ENCODE results near the gene OPN1SW. TPM values are rescaled to one million over a fixed set of nuclear protein-coding genes. Genes with fewer than 3 reads are reported as not detected.
A peak's percentile ranks its signal among the peaks of the same experiment; 100 is the strongest.

OPN1SW gene
- total and polyA plus RNA-seq, 3 donors from 2014 or later: not detected

- no peak overlapping the region for H3K27ac ChIP-seq
- no peak for DNase-seq
- no peaks in the 10 kb centered on the region for H3K9me3 ChIP-seq
- 79 to 84% methylated on average over 6 of the region's 6 CpGs for WGBS, 2 donors
- no peaks in the 10 kb centered on the region for H3K27me3 ChIP-seq
- peaks cover 5% of the 10 kb centered on the region for H3K4me1 ChIP-seq
- TF ChIP-seq POLR2A (IDR thresholded peaks at IDR 0.05): no peak
- no peaks in the 10 kb centered on the region for H3K36me3 ChIP-seq (ENCODE audit: low read depth, missing control alignments)
- intact Hi-C loops (cut with DNase I; ENCODE audit: low total_unique reads): no loop called here
- H3K4me3 ChIP-seq: no peak overlapping the region
These were observed 38.9 kb upstream of the OPN1SW start for GRCh38 chr7:128814499-128814898.

GRCh38 chr7:128812514-128813168, 37.0 kb upstream of the OPN1SW start:
- no peaks in the 10 kb centered on the region for H3K27me3 ChIP-seq
- intact Hi-C loops (cut with DNase I; ENCODE audit: low total_unique reads): no loop called here
- H3K36me3 ChIP-seq (ENCODE audit: low read depth, missing control alignments): no peaks in the 10 kb centered on the region
- no peak overlapping the region for H3K27ac ChIP-seq
- TF ChIP-seq POLR2A (IDR thresholded peaks at IDR 0.05) (no peak), CTCF (IDR thresholded peaks at IDR 0.05) (no peak)
- 51 to 61% methylated on average over 10 to 11 of the region's 11 CpGs for WGBS, 2 donors
- no peaks in the 10 kb centered on the region for H3K9me3 ChIP-seq
- H3K4me1 ChIP-seq: peaks cover 5% of the 10 kb centered on the region
- peak; percentile 57 for DNase-seq
- no peak overlapping the region for H3K4me3 ChIP-seq

DNA sequence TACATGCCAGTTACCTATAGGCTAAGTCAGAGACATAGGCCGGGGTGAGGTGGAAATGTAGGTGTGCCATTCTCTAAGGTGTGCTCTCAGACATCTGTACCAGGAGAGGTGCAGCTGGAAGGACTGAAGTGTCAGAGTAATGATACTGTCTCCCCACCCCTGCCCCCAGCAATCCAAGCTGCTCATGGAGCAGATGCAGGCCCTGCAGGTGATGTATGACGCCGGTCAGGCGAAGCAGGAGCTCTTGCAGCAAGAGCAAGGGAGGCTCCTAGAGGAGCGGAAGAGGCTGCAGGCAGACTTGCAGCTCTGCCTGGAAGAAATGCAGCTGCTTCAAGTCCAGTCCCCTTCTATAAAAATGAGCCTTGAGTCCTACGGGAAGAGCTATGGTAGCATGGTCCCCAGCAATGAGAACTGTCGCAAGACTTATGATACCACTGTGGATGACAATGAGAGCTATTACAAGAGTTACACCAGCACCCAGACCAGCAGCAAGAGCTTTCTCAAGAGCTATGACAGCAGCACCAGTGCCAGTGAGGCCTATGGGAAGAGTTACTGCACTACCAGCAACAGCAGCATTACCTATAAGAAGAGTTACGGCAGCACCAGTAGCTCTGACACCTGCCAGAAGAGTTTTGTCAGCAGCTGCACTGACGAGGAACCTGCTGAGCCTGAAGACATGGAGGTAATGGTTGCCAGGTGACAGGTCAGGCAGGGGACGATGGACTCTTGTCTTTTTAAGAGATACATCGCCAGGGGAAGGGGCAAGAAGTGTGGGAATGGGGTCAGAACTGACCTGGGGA, 36.2 kb upstream of the OPN1SW start:
- Histone ChIP-seq H3K27ac (no peak overlapping the region), H3K4me3 (no peak overlapping the region), H3K36me3 (ENCODE audit: low read depth, missing control alignments) (no peaks in the 10 kb centered on the region), H3K27me3 (no peaks in the 10 kb centered on the region), H3K4me1 (peaks cover 5% of the 10 kb centered on the region), H3K9me3 (no peaks in the 10 kb centered on the region)
- WGBS, 2 donors: 95 to 98% methylated on average over 11 of the region's 11 CpGs
- DNase-seq: no peak
- TF ChIP-seq POLR2A (IDR thresholded peaks at IDR 0.05) (no peak), CTCF (IDR thresholded peaks at IDR 0.05) (no peak)
- intact Hi-C loops (cut with DNase I; ENCODE audit: low total_unique reads): no loop called here

GRCh38 chr7:128810997-128811396, 35.4 kb upstream of the OPN1SW start:
- no peak overlapping the region for H3K27ac ChIP-seq
- no peak overlapping the region for H3K4me3 ChIP-seq
- no peaks in the 10 kb centered on the region for H3K36me3 ChIP-seq (ENCODE audit: low read depth, missing control alignments)
- 91 to 98% methylated on average over 3 of the region's 3 CpGs for WGBS, 2 donors
- no peaks in the 10 kb centered on the region for H3K9me3 ChIP-seq
- H3K4me1 ChIP-seq: peaks cover 5% of the 10 kb centered on the region
- TF ChIP-seq POLR2A (IDR thresholded peaks at IDR 0.05): no peak
- TF ChIP-seq CTCF (IDR thresholded peaks at IDR 0.05): no peak
- no peaks in the 10 kb centered on the region for H3K27me3 ChIP-seq
- DNase-seq: no peak
- intact Hi-C loops (cut with DNase I; ENCODE audit: low total_unique reads): no loop called here

- DNase-seq: no peak
- WGBS, 2 donors: 91 to 100% methylated on average over 2 of the region's 2 CpGs
- peaks cover 5% of the 10 kb centered on the region for H3K4me1 ChIP-seq
- no peaks in the 10 kb centered on the region for H3K27me3 ChIP-seq
- H3K36me3 ChIP-seq (ENCODE audit: low read depth, missing control alignments): no peaks in the 10 kb centered on the region
- no peak overlapping the region for H3K4me3 ChIP-seq
- no peak overlapping the region for H3K27ac ChIP-seq
- intact Hi-C loops (cut with DNase I; ENCODE audit: low total_unique reads): no loop called here
- no peaks in the 10 kb centered on the region for H3K9me3 ChIP-seq
- no peak for TF ChIP-seq POLR2A (IDR thresholded peaks at IDR 0.05)
- TF ChIP-seq CTCF (IDR thresholded peaks at IDR 0.05): no peak
These were observed 34.9 kb upstream of the OPN1SW start for GRCh38 chr7:128810473-128810872.

Measured in testis (tissue), 3 donors.